HCT116 (cell line): ENCODE data around the gene MRS2. TPM values are rescaled to one million over a fixed set of nuclear protein-coding genes. Genes with fewer than 3 reads are reported as not detected.

Experiments used
- ATAC-seq: fragments of 200-7000 bp; cut with Tn5 transposase; 2 replicates; pipeline ENCODE4 v1.9.1; 2020; ENCODE audit warnings: mild to moderate bottlenecking, moderate library complexity
- BruUV-seq: library from RNA; stranded (reverse); fragments of 400-500 nt; replicated peaks from 2 replicates; lab custom pipeline; 2021; lab: Mats Ljungman, UMichigan
- CTCF ChIA-PET: fragments of 300-600 bp; sonication (Branson Sonifier 250); formaldehyde crosslinking; loops from one replicate; lab custom pipeline; 2021; ENCODE audit warnings: antibody characterized with exemption; lab: Charles Lee
- POLR2A ChIA-PET: fragments of 300-600, 350-600 bp; sonication (Branson Sonifier 250); formaldehyde crosslinking; loops from one replicate; lab custom pipeline; 2021; ENCODE audit warnings: antibody characterized with exemption; lab: Charles Lee
- RAD21 ChIA-PET, 2 experiments: fragments of 300-600 bp; sonication (Branson Sonifier 250); formaldehyde crosslinking; loops; one replicate each; lab custom pipeline; 2023; ENCODE audit warnings: low total read pairs in 2 of 2; ENCODE audit not compliant: uncharacterized antibody in 2 of 2, unreplicated experiment in 2 of 2, low non-redundant PET in 1 of 2; lab: Charles Lee
- DNase-seq: peaks from one replicate; pipeline ENCODE4 v3.0.0-alpha.2; 2010; ENCODE audit warnings: low read depth, low spot score
- H2AFZ ChIP-seq: fragments of 200-600 bp; shearing (Covaris generic), sonication (generic); 2 replicates; pipeline ENCODE4 v1.6.1; 2017; ENCODE audit warnings: low read depth, mixed run types, mixed read lengths, antibody characterized with exemption, low read length; ENCODE audit not compliant: poor library complexity, severe bottlenecking
- H3K27ac ChIP-seq: 2 replicates; pipeline ENCODE4 v1.5.1; 2012; ENCODE audit warnings: low read depth, low read length
- H3K27me3 ChIP-seq: fragments of 200-600 bp; sonication (generic); 2 replicates; pipeline ENCODE4 v1.6.1; 2016; ENCODE audit warnings: mixed run types, low read length, mixed read lengths; ENCODE audit not compliant: insufficient read depth
- H3K36me3 ChIP-seq, 2 experiments: fragments of 200-500 bp in 1 of 2; fragments of 200-600 bp in 1 of 2; sonication (Bioruptor generic) in 1 of 2; sonication (generic) in 1 of 2; 2 replicates each; pipeline versions ENCODE4 v1.5.1 to v1.6.1; 2014 to 2016; ENCODE audit warnings: low read length in 2 of 2, inconsistent platforms in 1 of 2, mixed read lengths in 1 of 2, mixed run types in 1 of 2; ENCODE audit not compliant: insufficient read depth in 2 of 2, control insufficient read depth in 1 of 2
- H3K4me1 ChIP-seq, 2 experiments: fragments of 200-600 bp in 1 of 2; sonication (generic) in 1 of 2; 2 replicates each; pipeline versions ENCODE4 v1.5.1 to v1.6.1; 2012 to 2017; ENCODE audit warnings: low read length in 2 of 2, inconsistent platforms in 1 of 2, mild to moderate bottlenecking in 1 of 2, mixed read lengths in 1 of 2, mixed run types in 1 of 2, moderate library complexity in 1 of 2; ENCODE audit not compliant: insufficient read depth in 2 of 2, control insufficient read depth in 1 of 2
- H3K4me2 ChIP-seq: fragments of 200-600 bp; sonication (generic); 2 replicates; pipeline ENCODE4 v1.6.1; 2017; ENCODE audit warnings: mixed run types, low read length, mixed read lengths
- H3K4me3 ChIP-seq, 2 experiments: fragments of 200-600 bp in 1 of 2; sonication (generic) in 1 of 2; replicated peaks in 1 of 2; 2 replicates each; pipeline ENCODE4 v1.5.1; 2011 to 2016; ENCODE audit warnings: low read length in 2 of 2, control low read depth in 1 of 2, low read depth in 1 of 2, mild to moderate bottlenecking in 1 of 2, mixed read lengths in 1 of 2, mixed run types in 1 of 2
- H3K79me2 ChIP-seq: fragments of 200-600 bp; sonication (generic); 2 replicates; pipeline ENCODE4 v1.6.1; 2017; ENCODE audit warnings: mild to moderate bottlenecking, mixed run types, low read length, moderate library complexity, mixed read lengths; ENCODE audit not compliant: insufficient read depth
- H3K9ac ChIP-seq: fragments of 200-600 bp; sonication (generic); 2 replicates; pipeline ENCODE4 v1.6.1; 2016; ENCODE audit warnings: low read length, mixed read lengths
- H3K9me2 ChIP-seq: fragments of 200-600 bp; sonication (generic), shearing (Covaris generic); 2 replicates; pipeline ENCODE4 v1.6.1; 2017; ENCODE audit warnings: mixed run types, mild to moderate bottlenecking, moderate library complexity; ENCODE audit not compliant: insufficient read depth
- H3K9me3 ChIP-seq, 2 experiments: fragments of 200-500 bp in 1 of 2; fragments of 200-600 bp in 1 of 2; sonication (Bioruptor generic) in 1 of 2; sonication (generic) in 1 of 2; 2 replicates each; pipeline ENCODE4 v1.6.1; 2014 to 2017; ENCODE audit warnings: low read length in 2 of 2, mixed read lengths in 2 of 2, inconsistent platforms in 1 of 2, low read depth in 1 of 2, mild to moderate bottlenecking in 1 of 2, mixed run types in 1 of 2, moderate library complexity in 1 of 2; ENCODE audit not compliant: control insufficient read depth in 1 of 2, insufficient read depth in 1 of 2
- H4K20me1 ChIP-seq: fragments of 200-600 bp; sonication (generic), shearing (Covaris generic); 2 replicates; pipeline ENCODE4 v1.6.1; 2017; ENCODE audit warnings: mixed run types, mild to moderate bottlenecking, moderate library complexity; ENCODE audit not compliant: insufficient read depth
- CTCF ChIP-seq, 3 experiments: fragments of 200-600 bp in 1 of 3; sonication (generic) in 1 of 3; IDR thresholded peaks in 2 of 3; conservative IDR thresholded peaks in 1 of 3; 2 replicates each; pipeline ENCODE4 v1.5.1; 2012 to 2017; ENCODE audit warnings: low read depth in 2 of 3, low read length in 2 of 3, antibody characterized with exemption in 1 of 3, borderline replicate concordance in 1 of 3, control low read depth in 1 of 3, mild to moderate bottlenecking in 1 of 3, mixed read lengths in 1 of 3, mixed run types in 1 of 3, moderate library complexity in 1 of 3; ENCODE audit not compliant: insufficient read depth in 1 of 3
- EGR1 ChIP-seq: IDR thresholded peaks from 2 replicates; pipeline ENCODE4 v1.6.1; 2012; ENCODE audit warnings: low read depth
- FOSL1 ChIP-seq: IDR thresholded peaks from 2 replicates; pipeline ENCODE4 v1.6.1; 2012; ENCODE audit warnings: low read depth
- JUND ChIP-seq: IDR thresholded peaks from 2 replicates; pipeline ENCODE4 v1.6.1; 2012
- POLR2A ChIP-seq: IDR thresholded peaks from 2 replicates; pipeline ENCODE4 v1.7.0; 2011; ENCODE audit warnings: borderline replicate concordance; ENCODE audit not compliant: insufficient read depth, insufficient read length; ENCODE audit errors: extremely low read depth
- POLR2AphosphoS5 ChIP-seq: IDR thresholded peaks from 2 replicates; pipeline ENCODE4 v1.6.1; 2011; ENCODE audit warnings: mild to moderate bottlenecking, low read depth, low read length, moderate library complexity
- REST ChIP-seq: IDR thresholded peaks from 2 replicates; pipeline ENCODE4 v1.6.1; 2012; ENCODE audit warnings: low read depth
- SIN3A ChIP-seq: IDR thresholded peaks from 2 replicates; pipeline ENCODE4 v1.6.1; 2012; ENCODE audit warnings: low read depth
- SP1 ChIP-seq: IDR thresholded peaks from 2 replicates; pipeline ENCODE4 v1.6.1; 2012; ENCODE audit warnings: low read depth
- SRF ChIP-seq: IDR thresholded peaks from 2 replicates; pipeline ENCODE4 v1.6.1; 2012; ENCODE audit warnings: low read depth
- ZBTB33 ChIP-seq: IDR thresholded peaks from 2 replicates; pipeline ENCODE4 v1.6.1; 2011; ENCODE audit warnings: mild to moderate bottlenecking, low read length, moderate library complexity; ENCODE audit not compliant: insufficient replicate concordance; ENCODE audit errors: extremely low read depth
- intact Hi-C: fragments of 100-400 bp; cut with micrococcal nuclease; formaldehyde crosslinking; loops from 2 replicates; pipeline ENCODE4 v1.10.0; 2022
- total RNA-seq: library from RNA; stranded (reverse); gene quantifications from one replicate; pipeline ENCODE4 v1.2.1, GENCODE V29; 2021; ENCODE audit not compliant: unreplicated experiment

The MRS2 gene
- total RNA-seq, 1 experiment from 2014 or later = 39.9 TPM

- Histone ChIP-seq H3K4me2 (no peak overlapping the region), H3K9ac (no peak overlapping the region), H3K9me2 (no peaks in the 10 kb centered on the region), H3K27me3 (no peaks in the 10 kb centered on the region), H3K79me2 (peaks cover 11% of the 10 kb centered on the region; the same call in 1 of the 2 replicates), H3K36me3 (peaks cover 40 to 54% of the 10 kb centered on the region in 2 experiments), H3K27ac (no peak overlapping the region), H2AFZ (no peak overlapping the region), H4K20me1 (no peaks in the 10 kb centered on the region), H3K9me3 (no peaks in the 10 kb centered on the region), H3K4me1 (peaks cover 0 to 7% of the 10 kb centered on the region in 2 experiments; a peak in 2 of 4 replicates), H3K4me3 (no peak overlapping the region)
- no TSS peak for BruUV-seq
- intact Hi-C loops = no loop called here
- ChIA-PET POLR2A (no interaction called here), CTCF (no interaction called here), RAD21 (no interaction called here)
- no peak for DNase-seq
- TF ChIP-seq POLR2A = no peak
- no peak for TF ChIP-seq FOSL1
- no peak for TF ChIP-seq POLR2AphosphoS5
- no peak for TF ChIP-seq ZBTB33
- TF ChIP-seq SIN3A = no peak
- no peak for TF ChIP-seq JUND
- no peak for TF ChIP-seq EGR1
- TF ChIP-seq SP1 = no peak
- no peak for TF ChIP-seq CTCF (IDR thresholded peaks at IDR 0.05 in 2 of 3, conservative IDR thresholded peaks at IDR 0.05 in 1 of 3; ENCODE audit: borderline replicate concordance in 1 of 3, insufficient read depth in 1 of 3, low read depth in 2 of 3, low read length in 2 of 3)
- TF ChIP-seq SRF = no peak
- no peak for TF ChIP-seq REST
- no peak for ATAC-seq
These were observed 22.4 kb downstream of the MRS2 start for GRCh38 chr6:24425091-24425490.
